GM19025 (cell line): ENCODE data around the gene SPN.
"Not testable (repeated sequence)": the region's sequence is repeated elsewhere in the genome, so short reads cannot be mapped to it uniquely, and the experiment has no call there.

Experiments
- ATAC-seq: cut with Tn5 transposase; IDR thresholded peaks from one replicate; pipeline ENCODE4 v1.9.1; 2021; ENCODE audit warnings: mild to moderate bottlenecking, low read depth, moderate library complexity; ENCODE audit not compliant: unreplicated experiment

SPN gene

DNA sequence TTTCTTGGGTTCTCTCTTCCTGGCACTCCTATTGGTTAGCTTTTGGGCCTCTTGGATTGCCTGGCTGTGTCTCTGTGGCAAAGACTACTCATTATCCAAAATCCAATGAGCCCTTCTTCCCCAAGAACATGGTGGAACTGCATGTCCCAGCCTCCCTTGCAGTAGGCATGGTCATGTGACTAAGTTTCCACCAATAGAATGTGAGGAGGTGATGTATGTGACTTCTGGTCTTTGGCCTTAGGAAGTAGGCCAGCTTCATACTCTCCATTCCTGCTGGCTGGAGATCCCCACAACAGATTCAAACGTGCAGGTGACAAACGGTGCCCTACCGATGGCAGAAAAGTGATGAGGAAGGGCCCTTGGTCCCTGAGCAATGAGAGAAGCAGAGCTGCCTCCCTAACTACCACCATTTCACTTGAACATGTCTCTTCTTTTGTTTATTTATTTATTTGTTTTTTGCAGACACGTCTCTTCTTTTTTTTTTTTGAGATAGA is 17.3 kb upstream of the SPN start:
- ATAC-seq, result no peak

DNA sequence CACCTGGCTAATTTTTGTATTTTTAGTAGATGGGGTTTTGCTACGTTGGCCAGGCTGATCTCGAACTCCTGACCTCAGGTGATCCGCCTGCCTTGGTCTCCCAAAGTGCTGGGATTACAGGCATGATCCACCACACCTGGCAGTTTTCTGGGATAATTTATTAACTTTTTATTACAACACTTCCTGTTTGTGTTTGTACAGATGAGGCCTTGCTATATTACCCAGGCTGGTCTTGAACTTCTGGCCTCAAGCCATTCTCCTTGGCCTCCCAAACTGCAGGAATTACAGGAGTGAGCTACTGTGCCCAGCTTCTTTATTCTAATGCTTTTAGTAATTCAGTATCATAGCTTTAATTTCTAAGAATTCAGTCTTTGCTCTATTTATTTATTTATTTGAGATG is 16.1 kb upstream of the SPN start:
- no peak for ATAC-seq

DNA sequence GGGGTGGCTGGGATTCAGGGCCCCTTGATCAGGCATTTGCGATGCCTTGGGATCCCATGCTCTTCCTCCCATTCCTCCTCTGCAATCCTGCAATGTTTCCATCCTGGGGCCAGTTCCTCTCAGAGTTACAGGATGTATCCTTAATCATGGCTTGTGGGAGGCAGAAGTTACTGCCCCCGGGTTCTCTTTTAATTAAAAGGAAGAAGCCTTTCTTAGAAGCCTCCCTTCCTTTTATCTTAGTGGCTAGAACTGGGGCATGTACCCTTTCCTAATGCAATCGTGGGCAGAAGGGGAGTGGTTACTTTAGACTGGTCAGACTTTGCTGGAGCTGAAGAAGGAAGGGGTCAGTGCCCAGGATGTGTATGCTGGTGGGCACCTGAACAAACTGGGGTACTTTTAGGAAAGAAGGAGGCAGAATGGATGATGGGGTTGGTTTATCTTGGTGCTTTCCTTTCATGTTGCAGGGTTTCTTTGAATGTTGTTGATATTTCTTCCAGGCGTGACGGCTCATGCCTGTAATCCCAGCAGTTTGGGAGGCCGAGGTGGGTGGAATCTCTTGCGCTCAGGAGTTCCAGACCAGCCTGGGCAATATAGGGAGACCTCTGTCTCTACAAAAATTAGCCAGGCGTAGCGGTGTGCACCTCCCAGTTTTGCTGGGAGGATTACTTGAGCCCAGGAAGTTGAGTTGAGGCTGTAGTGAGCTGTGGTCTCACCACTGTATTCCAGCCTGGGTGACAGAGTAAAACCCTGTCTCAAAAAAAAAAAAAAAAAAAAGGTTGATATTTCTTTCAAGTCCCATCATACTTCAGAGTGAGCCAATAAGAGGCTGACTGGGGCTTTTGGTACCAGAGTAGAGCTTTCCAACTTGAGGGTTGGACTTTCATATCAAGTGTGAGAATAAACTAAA is 13.2 kb upstream of the SPN start:
- ATAC-seq, result no peak

DNA sequence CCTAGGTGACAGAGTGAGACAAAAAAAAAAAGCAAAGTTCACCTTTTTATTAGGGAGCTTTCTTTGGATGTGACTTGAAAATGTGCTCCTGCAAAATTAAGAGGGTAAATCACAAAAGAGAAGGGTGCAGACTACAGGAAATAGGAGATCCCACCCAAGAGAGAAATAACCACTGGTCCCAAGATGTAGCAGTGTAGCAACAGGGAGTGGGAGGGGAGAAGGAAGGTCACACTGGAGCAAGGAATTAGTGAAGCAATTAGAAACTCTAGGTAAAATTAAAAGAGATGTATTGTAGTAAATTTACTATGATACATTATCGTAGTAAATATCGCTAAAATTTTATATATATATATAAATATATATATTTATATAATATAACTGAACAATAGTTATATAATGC is 12.3 kb upstream of the SPN start:
- ATAC-seq, result no peak

DNA sequence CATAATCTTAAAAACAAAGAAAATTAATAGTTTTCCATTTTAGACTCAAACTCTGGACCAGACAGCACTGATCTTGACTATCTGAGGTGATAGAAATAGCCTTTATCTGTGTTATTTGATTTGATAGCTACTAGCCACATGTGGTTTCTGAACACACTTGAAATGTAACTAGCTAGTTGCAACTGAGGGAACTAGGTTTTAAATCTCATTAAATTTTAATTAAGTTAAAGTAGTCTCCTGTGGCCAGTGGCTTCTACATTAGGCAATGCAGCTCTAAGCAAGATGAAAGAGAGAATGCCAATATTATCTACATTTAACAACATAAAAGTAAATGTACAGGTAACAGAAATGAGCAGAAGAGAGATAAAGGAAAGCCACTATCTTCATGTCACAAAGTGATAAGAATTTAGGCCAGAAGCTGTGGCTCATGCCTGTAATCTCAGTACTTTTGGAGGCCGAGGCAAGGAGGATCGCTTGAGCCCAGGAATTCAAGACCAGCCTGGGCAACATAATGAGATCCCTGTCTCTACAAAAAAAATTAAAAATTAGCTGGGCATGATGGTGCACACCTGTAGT is 11.2 kb upstream of the SPN start:
- no peak for ATAC-seq

DNA sequence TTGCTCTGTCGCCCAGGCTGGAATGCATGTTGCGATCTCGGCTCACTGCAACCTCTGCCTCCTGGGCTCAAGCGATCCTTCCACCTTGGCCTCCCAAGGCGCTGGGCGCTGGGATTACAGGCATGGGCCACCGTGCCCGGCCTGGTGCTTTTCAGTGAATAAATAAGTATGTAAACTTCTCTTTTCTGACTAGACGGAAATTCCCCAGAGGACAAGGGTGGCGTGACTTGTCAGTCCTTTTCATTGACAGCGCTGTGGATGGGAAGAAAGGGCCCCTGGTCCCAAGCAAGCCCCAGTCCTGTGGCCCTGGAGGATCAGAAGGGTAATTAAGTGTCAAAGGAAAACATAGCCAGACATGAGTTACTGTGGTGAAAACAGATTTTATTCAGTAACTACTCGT is 9.6 kb upstream of the SPN start:
- no peak for ATAC-seq

DNA sequence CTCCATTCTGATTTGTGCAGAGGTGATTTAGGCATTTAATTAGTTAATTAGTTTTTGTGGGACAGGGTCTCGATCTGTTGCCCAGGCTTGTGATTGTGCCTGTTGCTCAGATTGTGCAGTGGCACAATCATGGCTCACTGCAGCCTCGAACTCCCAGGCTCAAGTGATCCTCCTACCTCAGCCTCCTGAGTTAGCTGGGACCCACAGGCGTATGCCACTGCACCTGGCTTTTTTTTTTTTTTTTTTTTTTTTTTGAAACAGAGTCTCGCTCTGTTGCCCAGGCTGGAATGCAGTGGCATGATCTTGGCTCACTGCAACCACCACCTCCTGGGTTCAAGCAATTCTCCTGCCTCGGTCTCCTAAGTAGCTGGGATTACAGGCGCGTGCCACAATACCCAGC is 9.2 kb upstream of the SPN start:
- not testable (repeated sequence) for ATAC-seq

DNA sequence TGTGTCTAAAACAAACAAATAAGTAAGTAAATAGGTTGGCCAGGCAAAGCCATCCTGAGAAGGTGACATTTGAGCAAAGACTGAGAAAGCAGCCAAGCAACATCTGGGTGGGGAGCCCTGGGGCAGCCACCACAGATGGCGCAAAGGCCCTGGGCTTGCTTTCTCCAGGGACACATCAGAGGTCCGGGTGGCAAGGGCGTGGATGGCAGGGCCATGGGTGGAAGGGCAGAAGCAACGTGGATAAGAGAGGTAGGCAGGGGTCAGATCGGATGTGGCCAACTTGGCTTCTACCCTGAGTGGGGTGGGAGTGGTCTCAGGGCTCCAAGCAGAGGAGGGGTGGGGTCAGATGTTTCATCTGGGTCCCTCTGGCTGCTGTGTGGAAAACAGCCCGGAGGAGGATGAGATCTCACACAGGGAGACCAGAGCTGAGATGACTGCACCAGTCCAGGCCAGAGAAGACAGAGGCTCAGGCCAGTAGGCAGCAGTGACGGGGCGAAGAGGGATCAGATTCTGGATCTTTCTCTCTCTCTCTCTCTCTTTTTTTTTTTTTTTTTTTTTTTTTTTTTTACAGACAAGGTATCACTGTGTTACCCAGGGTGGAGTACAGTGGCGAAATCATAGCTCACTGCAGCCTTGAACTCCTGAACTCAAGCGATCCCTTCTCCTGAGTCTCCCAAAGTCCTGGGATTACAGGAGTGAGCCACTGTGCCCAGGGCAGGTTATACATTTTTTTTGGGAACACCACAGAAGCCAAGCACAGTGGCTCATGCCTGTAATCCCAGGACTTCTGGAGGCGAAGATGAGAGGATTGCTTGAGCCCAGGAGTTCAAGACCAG is 6.1 kb upstream of the SPN start:
- ATAC-seq, result no peak

DNA sequence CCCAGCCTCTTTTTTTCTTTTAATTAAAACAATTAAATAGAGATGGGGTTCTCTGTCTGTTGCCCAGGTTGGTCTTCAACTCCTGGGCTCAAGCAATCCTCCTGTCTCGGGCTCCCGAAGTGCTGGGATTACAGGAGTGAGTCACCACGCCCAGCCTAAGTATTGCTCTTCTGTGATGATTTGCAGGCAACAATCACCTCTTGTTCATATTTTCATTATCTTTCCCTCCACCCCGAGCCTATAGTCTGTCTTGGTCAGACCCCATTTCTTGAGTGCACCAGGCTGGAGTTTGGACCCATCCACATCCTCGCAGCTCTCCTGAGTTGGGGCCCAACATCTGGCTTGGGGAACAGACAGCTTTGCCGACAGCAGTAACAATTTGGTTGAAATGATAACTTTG is 4.3 kb upstream of the SPN start:
- ATAC-seq, result no peak

DNA sequence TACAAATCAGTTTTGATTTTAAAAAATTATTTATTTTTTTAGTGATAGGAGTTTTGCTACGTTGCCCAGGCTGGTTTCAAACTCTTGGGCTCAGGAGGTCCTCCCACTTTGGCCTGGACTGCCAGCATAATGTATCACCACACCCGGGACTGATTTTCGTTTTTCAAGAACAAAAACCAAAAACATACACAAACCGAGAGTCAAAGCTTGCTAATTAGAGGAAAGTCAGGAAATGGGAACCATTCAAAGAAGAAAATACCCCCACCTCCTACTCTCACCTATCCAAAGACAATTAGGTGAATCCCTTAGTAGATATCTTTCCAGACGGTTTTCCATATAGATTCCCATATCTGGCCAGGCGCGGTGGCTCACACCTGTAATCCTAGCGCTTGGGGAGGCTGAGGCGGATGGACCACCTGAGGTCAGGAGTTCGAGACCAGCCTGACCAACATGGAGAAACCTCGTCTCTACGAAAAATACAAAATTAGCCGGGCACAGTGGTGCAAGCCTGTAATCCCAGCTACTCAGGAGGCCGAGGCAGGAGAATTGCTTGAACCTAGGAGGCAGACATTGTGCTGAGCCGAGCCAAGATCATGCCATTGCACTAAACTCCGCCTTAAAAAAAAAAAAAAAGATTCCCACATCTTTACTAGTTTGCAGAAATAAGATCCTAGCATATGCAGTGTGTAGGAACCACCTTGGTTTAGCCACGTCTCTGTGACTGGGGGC is 883 bp upstream of the SPN start:
- ATAC-seq, result no peak

DNA sequence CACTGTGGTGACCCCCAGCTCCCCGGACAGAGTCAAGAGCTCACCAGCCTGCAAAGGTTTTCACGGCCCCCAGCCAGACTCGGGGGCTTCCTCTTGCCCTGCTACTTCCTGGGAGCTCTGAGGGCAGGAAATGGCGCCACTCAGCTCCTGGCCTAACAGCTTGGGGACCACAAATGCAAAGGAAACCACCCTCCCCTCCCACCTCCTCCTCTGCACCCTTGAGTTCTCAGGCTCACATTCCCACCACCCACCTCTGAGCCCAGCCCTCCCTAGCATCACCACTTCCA is 375 bp upstream of the SPN start:
- ATAC-seq, result no peak

DNA sequence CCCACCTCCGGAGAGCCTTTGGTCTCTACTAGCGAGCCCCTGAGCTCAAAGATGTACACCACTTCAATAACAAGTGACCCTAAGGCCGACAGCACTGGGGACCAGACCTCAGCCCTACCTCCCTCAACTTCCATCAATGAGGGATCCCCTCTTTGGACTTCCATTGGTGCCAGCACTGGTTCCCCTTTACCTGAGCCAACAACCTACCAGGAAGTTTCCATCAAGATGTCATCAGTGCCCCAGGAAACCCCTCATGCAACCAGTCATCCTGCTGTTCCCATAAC is 702 bp downstream of the SPN start:
- ATAC-seq, result no peak

DNA sequence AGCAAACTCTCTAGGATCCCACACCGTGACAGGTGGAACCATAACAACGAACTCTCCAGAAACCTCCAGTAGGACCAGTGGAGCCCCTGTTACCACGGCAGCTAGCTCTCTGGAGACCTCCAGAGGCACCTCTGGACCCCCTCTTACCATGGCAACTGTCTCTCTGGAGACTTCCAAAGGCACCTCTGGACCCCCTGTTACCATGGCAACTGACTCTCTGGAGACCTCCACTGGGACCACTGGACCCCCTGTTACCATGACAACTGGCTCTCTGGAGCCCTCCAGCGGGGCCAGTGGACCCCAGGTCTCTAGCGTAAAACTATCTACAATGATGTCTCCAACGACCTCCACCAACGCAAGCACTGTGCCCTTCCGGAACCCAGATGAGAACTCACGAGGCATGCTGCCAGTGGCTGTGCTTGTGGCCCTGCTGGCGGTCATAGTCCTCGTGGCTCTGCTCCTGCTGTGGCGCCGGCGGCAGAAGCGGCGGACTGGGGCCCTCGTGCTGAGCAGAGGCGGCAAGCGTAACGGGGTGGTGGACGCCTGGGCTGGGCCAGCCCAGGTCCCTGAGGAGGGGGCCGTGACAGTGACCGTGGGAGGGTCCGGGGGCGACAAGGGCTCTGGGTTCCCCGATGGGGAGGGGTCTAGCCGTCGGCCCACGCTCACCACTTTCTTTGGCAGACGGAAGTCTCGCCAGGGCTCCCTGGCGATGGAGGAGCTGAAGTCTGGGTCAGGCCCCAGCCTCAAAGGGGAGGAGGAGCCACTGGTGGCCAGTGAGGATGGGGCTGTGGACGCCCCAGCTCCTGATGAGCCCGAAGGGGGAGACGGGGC is 1.3 kb downstream of the SPN start:
- ATAC-seq, result no peak

DNA sequence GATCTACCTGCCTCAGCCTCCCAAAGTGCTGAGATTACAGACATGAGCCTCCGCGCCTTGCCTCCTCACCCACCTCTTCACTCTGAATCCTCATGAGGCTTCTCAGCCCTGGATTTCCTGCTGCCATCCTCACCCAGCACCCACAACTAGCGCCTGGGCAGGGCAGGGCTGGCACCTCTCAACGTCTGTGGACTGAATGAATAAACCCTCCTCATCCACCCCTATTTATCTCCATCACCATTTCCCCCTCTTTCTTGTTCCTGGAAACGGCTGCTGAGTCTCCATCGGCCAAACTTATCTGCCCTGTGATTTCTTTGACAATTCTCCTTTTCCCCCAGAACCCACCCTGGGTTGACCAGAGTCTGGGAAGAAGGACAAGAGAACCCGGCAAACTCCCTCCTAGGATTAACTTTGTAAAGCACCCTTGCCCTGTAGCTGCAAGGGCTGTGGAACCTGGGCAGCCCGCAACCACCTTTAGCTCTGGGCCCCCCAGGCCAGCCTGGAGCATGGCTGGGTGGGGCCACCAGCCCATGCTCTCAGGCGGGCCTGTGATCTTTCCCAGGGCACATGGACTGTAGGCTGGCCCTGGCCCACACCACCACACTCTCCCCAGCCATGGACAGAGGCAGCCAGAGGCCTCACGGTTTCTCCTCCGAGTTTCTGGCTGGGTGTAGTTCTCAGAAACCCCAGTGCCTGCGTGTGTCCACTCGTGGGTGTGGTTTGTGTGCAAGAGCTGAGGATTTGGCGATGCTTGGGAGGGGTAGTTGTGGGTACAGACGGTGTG is 2.4 kb downstream of the SPN start:
- no peak for ATAC-seq

DNA sequence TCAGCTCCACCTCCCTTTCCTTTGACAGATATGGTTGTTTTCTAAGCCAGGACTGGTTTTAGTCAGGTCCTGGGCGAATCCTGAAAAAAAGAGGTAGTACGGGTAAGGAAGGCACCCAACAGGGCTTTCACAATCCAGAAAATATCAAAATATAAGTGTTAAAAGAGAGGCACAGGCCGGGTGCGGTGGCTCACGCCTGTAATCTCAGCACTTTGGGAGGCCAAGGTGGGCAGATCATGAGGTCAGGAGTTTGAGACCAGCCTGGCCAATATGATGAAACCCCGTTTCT is 4.2 kb downstream of the SPN start:
- ATAC-seq, result not testable (repeated sequence)

DNA sequence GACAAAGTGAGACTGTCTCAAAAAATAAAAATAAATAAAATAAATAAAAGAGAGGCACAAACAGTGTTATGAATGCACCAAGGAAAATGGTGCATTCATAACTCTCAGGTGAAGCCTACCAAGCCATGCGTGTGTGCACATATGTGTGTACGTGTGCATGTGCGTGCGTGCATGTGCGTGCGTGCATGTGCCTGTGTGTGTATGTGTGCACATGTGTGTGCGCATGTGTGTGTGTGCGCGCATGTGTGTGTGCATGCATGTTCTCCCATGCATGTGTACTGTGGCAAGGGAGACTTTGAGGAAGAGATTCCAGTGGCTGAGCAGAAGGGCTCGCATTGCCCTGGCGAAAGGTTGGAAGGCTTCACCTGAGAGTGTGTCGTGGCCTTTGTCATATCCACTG is 4.7 kb downstream of the SPN start:
- ATAC-seq, result no peak

DNA sequence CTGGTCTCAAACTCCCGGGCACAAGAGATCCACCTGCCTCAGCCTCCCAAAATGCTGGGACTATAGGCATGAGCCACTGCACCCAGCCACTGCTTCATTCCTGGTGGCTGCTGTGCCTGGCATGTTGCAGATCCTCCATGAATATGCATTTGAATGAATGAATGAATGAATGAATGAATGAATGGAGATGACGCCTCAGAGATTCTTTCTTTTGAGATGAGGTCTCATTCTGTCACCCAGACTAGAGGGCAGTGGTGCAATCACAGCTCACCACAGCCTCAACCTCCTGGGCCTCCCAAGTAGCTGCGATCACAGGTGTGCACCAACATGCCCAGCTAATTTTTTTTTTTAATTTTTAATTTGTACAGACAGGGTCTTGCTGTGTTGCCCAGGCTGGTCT is 5.2 kb downstream of the SPN start:
- no peak for ATAC-seq

DNA sequence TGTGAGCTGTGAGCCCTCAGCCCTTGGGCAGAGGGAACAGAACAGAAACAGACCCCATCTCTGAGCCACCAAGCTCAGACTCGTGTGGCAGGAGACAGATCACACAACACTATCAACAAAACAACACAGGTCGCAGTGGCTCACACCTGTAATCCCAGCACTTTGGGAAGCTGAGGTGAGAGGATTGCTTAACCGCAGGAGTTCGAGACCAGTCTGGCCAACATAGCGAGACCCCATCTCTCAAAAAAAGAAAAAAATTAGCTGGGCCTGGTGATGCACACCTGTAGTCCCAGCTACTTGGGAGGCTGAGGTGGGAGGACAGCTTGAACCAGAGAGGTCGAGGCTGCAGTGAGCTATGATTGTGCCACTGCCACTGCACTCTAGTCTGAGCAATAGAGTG is 10.5 kb downstream of the SPN start:
- ATAC-seq, result no peak

DNA sequence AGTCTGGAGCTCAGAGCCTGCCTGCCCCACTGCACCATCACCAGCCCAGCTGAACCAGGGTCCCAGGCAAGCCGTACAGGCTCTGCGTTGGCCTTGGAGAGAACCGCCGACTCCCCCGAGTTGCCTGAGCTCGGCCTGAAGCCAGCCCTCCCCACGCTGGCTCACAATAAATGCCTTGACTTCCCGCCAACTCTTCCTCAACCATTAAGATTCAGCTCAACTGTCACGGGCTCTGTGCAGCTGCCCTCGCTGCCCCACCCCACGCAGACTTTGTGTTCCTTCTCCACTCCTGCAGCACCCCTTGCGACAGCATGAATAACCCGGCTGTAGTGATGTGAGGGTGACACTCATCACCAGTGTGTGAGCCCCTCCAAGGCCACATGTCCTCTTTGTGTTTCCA is 11.1 kb downstream of the SPN start:
- ATAC-seq, result no peak
